ENCODE results near the gene RAB33B.
A peak's percentile ranks its signal among the peaks of the same experiment; 100 is the strongest.

RAB33B gene

DNA sequence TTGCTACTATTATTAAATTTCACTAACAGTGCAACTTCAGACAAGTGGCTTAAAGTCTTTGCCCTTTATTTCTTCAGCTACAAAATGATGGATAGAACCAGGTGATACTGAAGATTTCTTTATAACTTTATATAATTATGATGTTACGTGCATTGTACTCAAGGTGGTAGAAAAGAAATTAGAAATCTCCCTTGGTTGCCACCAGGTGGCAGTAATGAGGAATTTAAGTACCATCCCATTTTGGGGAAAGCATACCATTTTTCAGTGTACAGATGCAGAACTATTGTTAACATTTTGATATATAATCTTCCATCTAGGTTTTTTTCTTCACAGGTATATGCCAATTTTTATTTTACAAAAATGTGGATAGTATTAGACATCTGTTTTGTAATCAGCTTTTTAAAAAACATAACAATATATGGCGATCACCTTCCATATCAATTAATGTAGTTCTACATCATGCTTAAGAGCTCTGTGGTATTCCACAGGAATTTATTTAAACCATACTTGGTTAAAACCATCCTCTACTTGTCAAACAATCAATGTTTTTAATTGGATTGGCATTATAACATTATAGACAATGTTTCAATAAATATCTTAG is 37.7 kb upstream of the RAB33B start:
- no peak overlapping the region for H3K4me2 ChIP-seq (ENCODE audit: low read length)
- no peak overlapping the region for H3K27ac ChIP-seq (ENCODE audit: low read depth, low read length)
- H3K36me3 ChIP-seq (ENCODE audit: control insufficient read depth, low read length) = no peaks in the 10 kb centered on the region
- H3K4me3 ChIP-seq (ENCODE audit: low read length) = no peak overlapping the region
- H3K9me2 ChIP-seq (replicated peaks; ENCODE audit: control insufficient read depth, low read length) = no peaks in the 10 kb centered on the region
- no peaks in the 10 kb centered on the region for H3K79me2 ChIP-seq (ENCODE audit: control insufficient read depth, low read length)
- no peaks in the 10 kb centered on the region for H3K9me3 ChIP-seq (ENCODE audit: control insufficient read depth, insufficient read depth, low read length)
- H3K27me3 ChIP-seq (ENCODE audit: control insufficient read depth, low read length) = no peaks in the 10 kb centered on the region
- H3K4me1 ChIP-seq (ENCODE audit: control insufficient read depth, low read length) = peaks cover 16% of the 10 kb centered on the region
- TF ChIP-seq, protein P1, sequence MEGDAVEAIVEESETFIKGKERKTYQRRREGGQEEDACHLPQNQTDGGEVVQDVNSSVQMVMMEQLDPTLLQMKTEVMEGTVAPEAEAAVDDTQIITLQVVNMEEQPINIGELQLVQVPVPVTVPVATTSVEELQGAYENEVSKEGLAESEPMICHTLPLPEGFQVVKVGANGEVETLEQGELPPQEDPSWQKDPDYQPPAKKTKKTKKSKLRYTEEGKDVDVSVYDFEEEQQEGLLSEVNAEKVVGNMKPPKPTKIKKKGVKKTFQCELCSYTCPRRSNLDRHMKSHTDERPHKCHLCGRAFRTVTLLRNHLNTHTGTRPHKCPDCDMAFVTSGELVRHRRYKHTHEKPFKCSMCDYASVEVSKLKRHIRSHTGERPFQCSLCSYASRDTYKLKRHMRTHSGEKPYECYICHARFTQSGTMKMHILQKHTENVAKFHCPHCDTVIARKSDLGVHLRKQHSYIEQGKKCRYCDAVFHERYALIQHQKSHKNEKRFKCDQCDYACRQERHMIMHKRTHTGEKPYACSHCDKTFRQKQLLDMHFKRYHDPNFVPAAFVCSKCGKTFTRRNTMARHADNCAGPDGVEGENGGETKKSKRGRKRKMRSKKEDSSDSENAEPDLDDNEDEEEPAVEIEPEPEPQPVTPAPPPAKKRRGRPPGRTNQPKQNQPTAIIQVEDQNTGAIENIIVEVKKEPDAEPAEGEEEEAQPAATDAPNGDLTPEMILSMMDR (IDR thresholded peaks at IDR 0.05; ENCODE audit: low read depth, low read length, poor library complexity, severe bottlenecking) = peak; percentile 56
- no peak for TF ChIP-seq EZH2phosphoT487 (IDR thresholded peaks at IDR 0.05; ENCODE audit: borderline replicate concordance, low read length)
- H4K20me1 ChIP-seq (ENCODE audit: control insufficient read depth, insufficient read depth, low read depth, low read length) = no peaks in the 10 kb centered on the region
- H3F3A ChIP-seq (ENCODE audit: control insufficient read depth, insufficient read depth) = no peaks in the 10 kb centered on the region

DNA sequence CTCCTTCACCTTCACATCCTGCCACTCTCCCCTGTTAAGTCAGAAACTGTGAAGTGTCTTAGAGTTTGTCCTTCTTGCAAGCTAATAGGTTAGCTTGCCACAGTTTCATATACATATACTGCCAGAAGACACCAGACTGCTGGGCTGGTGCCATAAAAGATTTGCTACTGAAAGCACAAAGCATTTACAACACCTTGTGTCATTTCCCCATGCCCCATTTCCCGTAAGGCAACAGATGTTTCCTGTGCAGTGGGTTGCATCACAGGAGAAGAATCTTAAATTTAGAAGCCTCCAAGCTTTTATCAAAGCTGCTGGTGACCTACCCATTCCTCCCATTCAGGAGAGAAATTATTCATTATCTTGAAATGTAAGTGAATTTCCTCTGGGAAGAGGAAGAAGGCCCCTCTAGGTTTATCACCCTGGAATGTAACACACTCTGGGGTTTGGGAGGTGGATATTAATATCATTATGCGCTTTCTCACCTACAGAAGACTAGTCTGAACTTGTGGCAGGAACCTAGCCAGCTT is 34.5 kb upstream of the RAB33B start:
- H3K9me3 ChIP-seq (ENCODE audit: control insufficient read depth, insufficient read depth, low read length) = peaks cover 3% of the 10 kb centered on the region; the same call in 1 of the 2 replicates
- TF ChIP-seq EZH2phosphoT487 (IDR thresholded peaks at IDR 0.05; ENCODE audit: borderline replicate concordance, low read length) = no peak
- TF ChIP-seq, protein P1 (IDR thresholded peaks at IDR 0.05; ENCODE audit: low read depth, low read length, poor library complexity, severe bottlenecking) = no peak
- H3K9me2 ChIP-seq (replicated peaks; ENCODE audit: control insufficient read depth, low read length) = no peaks in the 10 kb centered on the region
- H4K20me1 ChIP-seq (ENCODE audit: control insufficient read depth, insufficient read depth, low read depth, low read length) = no peaks in the 10 kb centered on the region
- peak overlapping the region; percentile 38 for H3K4me2 ChIP-seq (ENCODE audit: low read length)
- no peak overlapping the region for H3K4me3 ChIP-seq (ENCODE audit: low read length)
- H3K27ac ChIP-seq (ENCODE audit: low read depth, low read length) = no peak overlapping the region
- peaks cover 16% of the 10 kb centered on the region for H3K4me1 ChIP-seq (ENCODE audit: control insufficient read depth, low read length)
- H3K79me2 ChIP-seq (ENCODE audit: control insufficient read depth, low read length) = no peaks in the 10 kb centered on the region
- no peaks in the 10 kb centered on the region for H3F3A ChIP-seq (ENCODE audit: control insufficient read depth, insufficient read depth)
- no peaks in the 10 kb centered on the region for H3K36me3 ChIP-seq (ENCODE audit: control insufficient read depth, low read length)
- H3K27me3 ChIP-seq (ENCODE audit: control insufficient read depth, low read length) = no peaks in the 10 kb centered on the region

DNA sequence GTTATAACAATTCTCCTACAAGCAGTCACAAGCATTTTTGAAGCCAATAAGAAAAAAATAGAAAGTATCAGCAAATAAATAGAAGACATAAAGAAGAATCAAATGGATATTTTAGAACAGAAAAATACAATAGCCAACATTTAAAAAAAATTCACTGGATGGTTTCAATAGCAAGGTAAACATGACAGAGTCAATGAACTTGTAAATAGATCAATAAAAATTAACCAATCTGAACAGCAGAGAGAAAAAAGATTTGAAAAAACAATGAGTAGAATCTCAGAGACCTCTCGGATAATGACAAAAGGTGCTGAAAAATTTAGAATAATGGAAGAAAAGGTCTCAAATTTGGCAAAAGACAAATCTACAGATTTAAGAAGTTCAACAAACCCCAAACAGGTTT is 33.3 kb upstream of the RAB33B start:
- Histone ChIP-seq H3K9me2 (replicated peaks; ENCODE audit: control insufficient read depth, low read length) (no peaks in the 10 kb centered on the region), H3K36me3 (ENCODE audit: control insufficient read depth, low read length) (no peaks in the 10 kb centered on the region), H3K79me2 (ENCODE audit: control insufficient read depth, low read length) (no peaks in the 10 kb centered on the region), H3K4me3 (ENCODE audit: low read length) (no peak overlapping the region), H4K20me1 (ENCODE audit: control insufficient read depth, insufficient read depth, low read depth, low read length) (no peaks in the 10 kb centered on the region), H3K27ac (ENCODE audit: low read depth, low read length) (no peak overlapping the region), H3K4me2 (ENCODE audit: low read length) (no peak overlapping the region), H3K4me1 (ENCODE audit: control insufficient read depth, low read length) (peaks cover 16% of the 10 kb centered on the region), H3F3A (ENCODE audit: control insufficient read depth, insufficient read depth) (no peaks in the 10 kb centered on the region), H3K9me3 (ENCODE audit: control insufficient read depth, insufficient read depth, low read length) (peaks cover 3% of the 10 kb centered on the region; the same call in 1 of the 2 replicates), H3K27me3 (ENCODE audit: control insufficient read depth, low read length) (no peaks in the 10 kb centered on the region)
- TF ChIP-seq EZH2phosphoT487 (IDR thresholded peaks at IDR 0.05; ENCODE audit: borderline replicate concordance, low read length) = no peak

DNA sequence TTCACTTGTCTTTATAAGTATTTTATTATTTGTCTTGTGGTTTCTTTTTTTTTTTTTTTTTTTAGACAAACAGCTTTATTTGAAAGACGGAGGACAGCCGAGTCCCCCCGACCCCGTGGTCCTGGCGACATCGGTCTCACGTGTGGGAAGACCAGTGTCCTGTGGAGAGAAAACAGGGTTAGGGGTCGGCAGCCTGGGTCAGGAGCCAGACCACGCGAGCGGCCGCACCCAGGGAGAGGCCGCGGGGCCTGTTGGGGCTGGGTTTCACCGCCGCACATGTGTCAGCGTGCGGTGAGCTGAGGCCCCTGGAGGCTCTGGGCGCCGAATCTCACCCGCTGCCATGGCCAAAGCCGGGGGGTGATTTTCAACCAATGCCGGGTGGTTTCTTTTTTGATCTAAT is 17.8 kb upstream of the RAB33B start:
- no peaks in the 10 kb centered on the region for H3K27me3 ChIP-seq (ENCODE audit: control insufficient read depth, low read length)
- H3K27ac ChIP-seq (ENCODE audit: low read depth, low read length) = no peak overlapping the region
- peaks cover 21% of the 10 kb centered on the region for H3K9me3 ChIP-seq (ENCODE audit: control insufficient read depth, insufficient read depth, low read length)
- H3K4me1 ChIP-seq (ENCODE audit: control insufficient read depth, low read length) = peaks cover 5% of the 10 kb centered on the region
- H3K4me2 ChIP-seq (ENCODE audit: low read length) = no peak overlapping the region
- H3K9me2 ChIP-seq (replicated peaks; ENCODE audit: control insufficient read depth, low read length) = no peaks in the 10 kb centered on the region
- no peaks in the 10 kb centered on the region for H3K79me2 ChIP-seq (ENCODE audit: control insufficient read depth, low read length)
- no peaks in the 10 kb centered on the region for H3F3A ChIP-seq (ENCODE audit: control insufficient read depth, insufficient read depth)
- peaks cover 7% of the 10 kb centered on the region; the same call in 1 of the 2 replicates for H3K36me3 ChIP-seq (ENCODE audit: control insufficient read depth, low read length)
- no peaks in the 10 kb centered on the region for H4K20me1 ChIP-seq (ENCODE audit: control insufficient read depth, insufficient read depth, low read depth, low read length)
- TF ChIP-seq EZH2phosphoT487 (IDR thresholded peaks at IDR 0.05; ENCODE audit: borderline replicate concordance, low read length) = no peak
- TF ChIP-seq, protein P1 (IDR thresholded peaks at IDR 0.05; ENCODE audit: low read depth, low read length, poor library complexity, severe bottlenecking) = no peak
- H3K4me3 ChIP-seq (ENCODE audit: low read length) = no peak overlapping the region

Measured in DOHH2 (cell line).